Suprapubic skin (tissue), 4 donors: ENCODE results near the gene ABHD16B. TPM values are rescaled to one million over a fixed set of nuclear protein-coding genes. Genes with fewer than 3 reads are reported as not detected.
"Not testable (repeated sequence)": the region's sequence is repeated elsewhere in the genome, so short reads cannot be mapped to it uniquely, and the experiment has no call there.

Experiments
- DNase-seq, 2 donors: peaks; one replicate each; pipeline ENCODE4 v3.0.0-alpha.2; 2019; ENCODE audit warnings: low spot score in 2 of 2
- H3K27ac ChIP-seq: fragments of 200-600 bp; sonication (generic); one replicate; pipeline ENCODE4 v1.5.1; 2019
- H3K27me3 ChIP-seq: fragments of 200-600 bp; sonication (generic); one replicate; pipeline ENCODE4 v1.5.1; 2019
- H3K36me3 ChIP-seq: fragments of 200-600 bp; sonication (generic); one replicate; pipeline ENCODE4 v1.5.1; 2019
- H3K4me1 ChIP-seq: fragments of 200-600 bp; sonication (generic); one replicate; pipeline ENCODE4 v1.5.1; 2019
- H3K4me3 ChIP-seq: fragments of 200-600 bp; sonication (generic); one replicate; pipeline ENCODE4 v1.5.1; 2019; ENCODE audit warnings: mild to moderate bottlenecking
- H3K9me3 ChIP-seq: fragments of 200-600 bp; sonication (generic); one replicate; pipeline ENCODE4 v1.5.1; 2019
- EP300 ChIP-seq: sonication (generic); formaldehyde crosslinking; IDR thresholded peaks from one replicate; pipeline ENCODE4 v1.6.1; 2017; ENCODE audit warnings: antibody characterized with exemption
- POLR2A ChIP-seq, 2 donors: fragments of 450-650 bp; IDR thresholded peaks; one replicate each; pipeline ENCODE4 v1.6.1; 2017; ENCODE audit warnings: antibody characterized with exemption in 2 of 2, mild to moderate bottlenecking in 2 of 2, moderate library complexity in 2 of 2
- POLR2AphosphoS5 ChIP-seq, 3 donors: sonication (generic); formaldehyde crosslinking; IDR thresholded peaks; one replicate each; pipeline ENCODE4 v1.6.1; 2017; ENCODE audit warnings: antibody characterized with exemption in 3 of 3
- WGBS: methylation state at CpG from one replicate; pipeline ENCODE4 v1.1.5; 2018; 5-methylcytosine and 5-hydroxymethylcytosine counted together
- total RNA-seq, 4 donors: library from RNA; depleted of rRNA; stranded (reverse); fragments of >200 nt; gene quantifications; one replicate each; pipeline ENCODE4 v1.1.0, GENCODE V29; 2016
- TF ChIP-seq, protein P1 (sequence below), 2 donors: fragments of 200-600 bp in 1 of 2; fragments of 450-650 bp in 1 of 2; sonication (generic) in 1 of 2; IDR thresholded peaks; one replicate each; pipeline ENCODE4 v1.5.1; 2016 to 2019; ENCODE audit warnings: antibody characterized with exemption in 2 of 2, mild to moderate bottlenecking in 1 of 2, moderate library complexity in 1 of 2

Gene ABHD16B
- total RNA-seq, 4 donors from 2014 or later: not detected

DNA sequence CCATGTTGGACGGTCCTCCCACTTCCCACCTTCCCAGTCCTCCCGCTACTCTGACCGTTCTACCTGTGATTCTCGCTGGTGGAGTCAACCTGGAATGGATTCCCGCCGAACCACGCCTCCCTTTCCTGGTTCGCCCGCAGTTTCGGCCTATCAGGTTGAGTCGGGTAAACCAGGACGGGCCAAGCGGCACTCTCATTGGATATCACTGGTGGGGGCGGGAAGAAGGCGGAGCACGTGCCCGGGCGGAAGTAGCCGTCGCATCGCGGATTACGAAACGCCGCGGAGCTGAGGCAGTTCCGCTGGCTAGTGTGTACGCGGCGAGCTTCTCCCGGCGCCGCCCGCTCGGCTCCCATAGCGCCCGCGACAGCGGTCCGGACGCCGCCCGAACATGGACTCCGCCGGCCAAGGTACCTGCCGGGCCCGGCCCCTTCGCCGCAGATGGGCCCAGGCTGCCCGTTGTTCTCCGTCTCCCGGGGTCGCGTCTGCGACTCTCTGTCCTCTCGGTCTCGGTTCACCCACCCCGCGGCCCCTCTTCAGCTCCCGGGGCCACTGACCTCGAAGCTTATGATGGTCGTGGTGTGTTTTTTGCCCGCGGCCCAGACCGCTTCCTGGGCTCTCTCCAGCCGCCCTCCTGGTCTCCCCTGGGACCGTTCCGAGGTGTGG is 3.8 kb downstream of the ABHD16B start, which contains the start of gene TPD52L2:
TPD52L2 (plus strand) TSS at position 293 of the 663 bp plus-strand sequence; CDS start at position 389, 96 bp downstream.
- WGBS: under 1% methylated on average over 41 of the region's 68 CpGs
- DNase-seq: peak; percentile 99 to 100
- H3K27me3 ChIP-seq: no peaks in the 10 kb centered on the region

GRCh38 chr20:63867042-63867441 is 5.7 kb downstream of the ABHD16B start:
- 91% methylated on average over 13 of the region's 13 CpGs for WGBS
- H3K27me3 ChIP-seq, H3K4me3 ChIP-seq, H3K9me3 ChIP-seq, H3K27ac ChIP-seq, DNase-seq: not testable (repeated sequence)
- H3K4me1 ChIP-seq: peaks cover 28% of the 10 kb centered on the region
- H3K36me3 ChIP-seq: peaks cover 44% of the 10 kb centered on the region

More for the DNA sequence above, 3.8 kb downstream of the ABHD16B start, which contains the start of gene TPD52L2:
- Histone ChIP-seq H3K9me3 (no peaks in the 10 kb centered on the region), H3K4me1 (peaks cover 28% of the 10 kb centered on the region), H3K36me3 (peaks cover 37% of the 10 kb centered on the region), H3K4me3 (peak within 1 kb of the TSS; percentile 90), H3K27ac (peak within 1 kb of the TSS; percentile 99)
- TF ChIP-seq POLR2AphosphoS5 (IDR thresholded peaks at IDR 0.05) (peak; percentile 68 to 92 (median 91)), POLR2A (IDR thresholded peaks at IDR 0.05) (peak in 1 of 2 donors; percentile 76), EP300 (no peak)
- TF ChIP-seq, protein P1, sequence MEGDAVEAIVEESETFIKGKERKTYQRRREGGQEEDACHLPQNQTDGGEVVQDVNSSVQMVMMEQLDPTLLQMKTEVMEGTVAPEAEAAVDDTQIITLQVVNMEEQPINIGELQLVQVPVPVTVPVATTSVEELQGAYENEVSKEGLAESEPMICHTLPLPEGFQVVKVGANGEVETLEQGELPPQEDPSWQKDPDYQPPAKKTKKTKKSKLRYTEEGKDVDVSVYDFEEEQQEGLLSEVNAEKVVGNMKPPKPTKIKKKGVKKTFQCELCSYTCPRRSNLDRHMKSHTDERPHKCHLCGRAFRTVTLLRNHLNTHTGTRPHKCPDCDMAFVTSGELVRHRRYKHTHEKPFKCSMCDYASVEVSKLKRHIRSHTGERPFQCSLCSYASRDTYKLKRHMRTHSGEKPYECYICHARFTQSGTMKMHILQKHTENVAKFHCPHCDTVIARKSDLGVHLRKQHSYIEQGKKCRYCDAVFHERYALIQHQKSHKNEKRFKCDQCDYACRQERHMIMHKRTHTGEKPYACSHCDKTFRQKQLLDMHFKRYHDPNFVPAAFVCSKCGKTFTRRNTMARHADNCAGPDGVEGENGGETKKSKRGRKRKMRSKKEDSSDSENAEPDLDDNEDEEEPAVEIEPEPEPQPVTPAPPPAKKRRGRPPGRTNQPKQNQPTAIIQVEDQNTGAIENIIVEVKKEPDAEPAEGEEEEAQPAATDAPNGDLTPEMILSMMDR (IDR thresholded peaks at IDR 0.05): no peak

DNA sequence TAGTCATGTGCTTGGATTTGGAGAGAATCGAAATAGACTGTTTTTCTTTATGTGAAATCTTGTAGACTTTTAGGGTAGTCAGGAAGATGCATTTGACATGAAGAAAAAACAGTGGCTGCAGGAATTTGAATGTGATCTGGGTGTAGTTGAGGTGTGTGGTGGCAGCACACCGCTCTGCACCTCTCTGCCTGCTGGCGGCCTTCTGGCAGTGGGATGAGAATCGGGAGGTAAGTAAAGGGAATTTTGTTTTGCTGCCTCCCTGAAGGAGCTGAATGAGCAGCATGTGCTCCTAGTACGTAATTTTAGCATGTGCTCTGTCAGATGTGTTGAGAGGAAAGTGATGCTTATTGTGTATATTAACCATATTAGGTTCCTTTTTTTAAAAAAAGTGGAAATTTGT is 7.0 kb downstream of the ABHD16B start:
- Histone ChIP-seq H3K27ac (no peak overlapping the region), H3K36me3 (peaks cover 46% of the 10 kb centered on the region), H3K9me3 (no peaks in the 10 kb centered on the region), H3K4me3 (no peak overlapping the region), H3K27me3 (no peaks in the 10 kb centered on the region), H3K4me1 (peaks cover 33% of the 10 kb centered on the region)
- TF ChIP-seq POLR2A (IDR thresholded peaks at IDR 0.05) (no peak), POLR2AphosphoS5 (IDR thresholded peaks at IDR 0.05) (no peak), EP300 (no peak)
- TF ChIP-seq, protein P1 (IDR thresholded peaks at IDR 0.05): no peak
- 95% methylated on average over 5 of the region's 5 CpGs for WGBS
- no peak for DNase-seq

- H3K27ac ChIP-seq: peak overlapping the region; percentile 50
- DNase-seq: peak in 1 of 2 donors; percentile 77
- WGBS: 63% methylated on average over 14 of the region's 14 CpGs
- TF ChIP-seq POLR2A (IDR thresholded peaks at IDR 0.05): no peak
- TF ChIP-seq POLR2AphosphoS5 (IDR thresholded peaks at IDR 0.05): peak in 1 of 3 donors; percentile 93
- peaks cover 95% of the 10 kb centered on the region for H3K36me3 ChIP-seq
- H3K9me3 ChIP-seq: no peaks in the 10 kb centered on the region
- peaks cover 12% of the 10 kb centered on the region for H3K4me1 ChIP-seq
- no peaks in the 10 kb centered on the region for H3K27me3 ChIP-seq
- no peak overlapping the region for H3K4me3 ChIP-seq
Observed at GRCh38 chr20:63873477-63873971, 12.2 kb downstream of the ABHD16B start.

- WGBS: 84% methylated on average over 7 of the region's 7 CpGs
- not testable (repeated sequence) for H3K27me3 ChIP-seq, H3K9me3 ChIP-seq, H3K4me3 ChIP-seq, H3K27ac ChIP-seq
- H3K36me3 ChIP-seq: peaks cover 95% of the 10 kb centered on the region
- peak in 1 of 2 donors; percentile 43 for DNase-seq
- peaks cover 12% of the 10 kb centered on the region for H3K4me1 ChIP-seq
Observed at GRCh38 chr20:63874241-63874640, 12.9 kb downstream of the ABHD16B start.

GRCh38 chr20:63876489-63877036 is 15.3 kb downstream of the ABHD16B start:
- H3K27me3 ChIP-seq: no peaks in the 10 kb centered on the region
- TF ChIP-seq EP300: no peak
- TF ChIP-seq, protein P1 (IDR thresholded peaks at IDR 0.05): no peak
- no peak for TF ChIP-seq POLR2A (IDR thresholded peaks at IDR 0.05)
- no peak for TF ChIP-seq POLR2AphosphoS5 (IDR thresholded peaks at IDR 0.05)
- H3K36me3 ChIP-seq: peaks cover 88% of the 10 kb centered on the region

More at GRCh38 chr20:63876489-63877036, 15.3 kb downstream of the ABHD16B start:
- H3K9me3 ChIP-seq: no peaks in the 10 kb centered on the region
- WGBS: 82% methylated on average over 7 of the region's 19 CpGs
- DNase-seq: no peak
- H3K27ac ChIP-seq: no peak overlapping the region
- H3K4me3 ChIP-seq: no peak overlapping the region
- peaks cover 12% of the 10 kb centered on the region for H3K4me1 ChIP-seq
